Activated naive CD8-positive, alpha-beta T cell treated with anti-CD3 and anti-CD28 coated beads, Interleukin-2, amount 50 U/mL, for 16 hours (primary cell): Measurements from ENCODE around the gene TMEM18.

ENCODE experiments used
- DNase-seq: peaks from one replicate; pipeline ENCODE4 v3.0.0-alpha.2; 2020; ENCODE audit warnings: low read depth, low spot score

Gene TMEM18

DNA sequence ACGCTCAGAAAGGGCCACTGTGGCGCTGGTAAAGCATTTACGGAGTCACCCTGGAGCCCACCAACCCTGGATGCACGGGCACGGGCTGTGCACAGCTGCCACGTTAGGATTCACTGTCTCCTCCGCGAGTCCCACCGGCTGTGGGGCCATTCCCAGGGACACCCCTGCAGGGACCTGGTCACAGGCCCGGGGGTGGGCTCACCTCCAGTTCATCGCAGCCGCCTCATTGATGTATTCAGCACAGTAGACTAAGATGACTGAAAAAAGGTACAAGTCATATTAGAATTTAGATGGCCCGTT, 4.7 kb downstream of the TMEM18 start:
- no peak for DNase-seq

DNA sequence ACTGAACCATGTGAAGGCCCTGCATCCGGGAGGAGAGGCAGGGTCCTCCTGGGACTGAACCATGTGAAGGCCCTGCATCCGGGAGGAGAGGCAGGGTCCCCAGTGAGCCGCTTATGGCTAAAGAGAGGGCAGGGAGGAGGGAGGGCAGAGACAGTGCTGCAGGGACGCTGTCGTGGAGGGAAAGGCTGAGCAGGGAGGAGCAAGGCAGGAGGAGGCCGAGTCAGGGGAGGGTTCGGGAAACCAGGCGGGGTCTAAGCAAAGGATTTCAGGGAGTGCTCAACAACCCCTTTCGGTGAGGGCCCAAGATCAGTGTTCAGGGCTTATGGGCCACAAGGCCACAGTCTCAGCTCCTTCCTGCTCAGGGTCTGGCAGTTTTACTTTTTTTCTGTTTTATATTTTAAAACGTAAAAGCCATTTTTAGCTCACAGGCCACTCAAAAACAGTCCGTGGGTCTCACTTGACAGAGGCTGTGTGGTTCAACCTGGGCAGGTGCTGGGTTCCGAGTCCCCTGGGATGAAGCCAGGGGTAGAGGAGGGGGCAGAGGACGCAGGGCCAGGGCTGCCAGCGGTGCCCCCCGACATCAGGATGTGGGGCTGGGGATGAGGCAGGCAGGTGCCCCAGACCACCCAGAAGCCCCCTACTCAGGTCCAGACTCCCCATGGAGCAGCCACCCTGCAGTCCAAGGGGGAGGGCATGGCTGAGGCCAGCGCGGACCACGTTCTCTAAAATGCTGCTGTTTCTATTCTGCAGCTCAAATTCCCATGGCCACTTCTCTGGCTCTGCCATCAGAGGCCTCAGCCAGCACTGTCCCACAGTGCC, 5.2 kb downstream of the TMEM18 start:
- no peak for DNase-seq

DNA sequence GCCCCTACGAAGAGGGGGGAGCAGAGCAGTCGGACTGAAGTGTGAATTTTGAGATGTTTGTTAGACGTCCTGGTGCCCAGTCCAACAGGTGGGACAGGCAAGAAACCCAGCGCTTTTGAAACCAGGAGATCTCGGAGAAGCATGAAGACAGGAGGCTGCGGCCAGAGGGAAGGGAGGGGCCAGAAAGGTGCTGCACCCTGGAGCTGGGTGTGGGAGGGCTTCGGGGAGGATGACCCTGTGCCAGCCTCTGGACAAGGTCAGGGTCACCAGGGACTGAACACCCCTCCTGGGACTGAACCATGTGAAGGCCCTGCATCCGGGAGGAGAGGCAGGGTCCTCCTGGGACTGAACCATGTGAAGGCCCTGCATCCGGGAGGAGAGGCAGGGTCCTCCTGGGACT, 6.1 kb downstream of the TMEM18 start:
- no peak for DNase-seq

- no peak for DNase-seq
Measured at GRCh38 chr2:670637-671036, 6.6 kb downstream of the TMEM18 start.

- DNase-seq, result no peak
Measured at GRCh38 chr2:669323-669722, 7.9 kb downstream of the TMEM18 start.

DNA sequence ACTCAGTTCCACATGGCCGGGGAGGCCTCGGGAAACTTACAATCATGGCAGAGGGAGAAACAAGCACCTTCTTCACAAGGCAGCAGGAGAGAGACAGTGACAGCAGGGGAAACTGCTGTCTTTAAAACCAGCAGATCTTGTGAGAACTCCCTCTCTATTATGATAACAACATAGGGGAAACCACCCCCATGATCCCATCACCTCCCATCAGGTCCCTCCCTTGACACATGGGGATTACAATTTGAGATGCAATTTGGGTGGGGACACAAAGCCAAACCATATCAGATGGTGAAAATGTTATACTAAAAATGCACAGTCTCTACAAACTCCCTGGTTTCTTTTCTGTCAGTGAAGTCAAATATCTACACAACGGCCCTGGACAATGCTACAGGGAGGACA, 9.2 kb downstream of the TMEM18 start:
- DNase-seq, result no peak

GRCh38 chr2:667332-667999, 9.7 kb downstream of the TMEM18 start:
- no peak for DNase-seq

DNA sequence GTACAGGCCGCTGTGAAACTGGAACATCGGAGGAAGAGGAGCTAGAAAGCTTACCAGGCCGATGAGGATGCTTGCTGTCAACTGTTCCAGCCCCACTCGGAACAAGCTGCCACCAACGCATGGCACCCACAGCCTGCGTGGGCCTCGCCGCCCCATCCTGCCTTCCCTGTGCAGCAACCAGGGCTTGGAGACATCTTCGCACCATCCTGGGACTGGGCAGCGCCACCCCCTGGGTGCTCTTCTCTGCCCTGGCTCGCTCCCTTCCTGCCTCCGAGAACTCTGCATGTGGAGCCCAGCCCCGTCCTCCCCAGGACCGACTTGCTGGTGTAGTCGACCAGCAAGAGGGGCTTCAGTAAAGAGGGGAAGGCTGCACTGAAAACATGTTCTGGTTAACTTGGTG, 10.8 kb downstream of the TMEM18 start:
- DNase-seq, result no peak

DNA sequence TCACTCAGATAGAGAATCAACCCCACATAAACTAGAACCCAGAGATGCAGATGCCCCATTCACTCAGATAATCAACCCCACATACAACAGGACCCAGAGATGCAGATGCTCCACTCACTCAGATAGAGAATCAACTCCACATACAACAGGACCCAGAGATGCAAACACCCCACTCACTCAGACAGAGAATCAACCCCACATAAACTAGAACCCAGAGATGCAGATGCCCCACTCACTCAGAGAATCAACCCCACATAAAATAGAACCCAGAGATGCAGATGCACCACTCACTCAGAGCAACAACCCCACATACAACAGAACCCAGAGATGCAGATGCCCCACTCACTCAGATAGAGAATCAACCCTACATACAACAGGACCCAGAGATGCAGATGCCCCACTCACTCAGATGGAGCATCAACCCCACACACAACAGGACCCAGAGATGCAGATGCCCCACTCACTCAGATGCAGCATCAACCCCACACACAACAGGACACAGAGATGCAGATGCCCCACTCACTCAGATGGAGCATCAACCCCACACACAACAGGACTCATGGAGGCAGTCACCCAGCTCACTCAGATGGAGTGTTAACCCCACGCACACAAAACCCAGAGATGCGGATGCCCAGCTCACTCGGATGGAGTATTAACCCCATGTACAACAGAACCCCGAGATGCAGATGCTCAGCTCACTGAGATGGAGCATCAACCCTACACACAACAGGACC, 11.7 kb downstream of the TMEM18 start:
- DNase-seq, result no peak

- DNase-seq, result no peak
Measured at GRCh38 chr2:664063-664462, 13.1 kb downstream of the TMEM18 start.

GRCh38 chr2:663221-663620, 14.0 kb downstream of the TMEM18 start:
- no peak for DNase-seq

- DNase-seq, result no peak
Measured at GRCh38 chr2:661360-661635, 15.9 kb downstream of the TMEM18 start.

GRCh38 chr2:660586-661359, 16.4 kb downstream of the TMEM18 start:
- DNase-seq, result no peak

DNA sequence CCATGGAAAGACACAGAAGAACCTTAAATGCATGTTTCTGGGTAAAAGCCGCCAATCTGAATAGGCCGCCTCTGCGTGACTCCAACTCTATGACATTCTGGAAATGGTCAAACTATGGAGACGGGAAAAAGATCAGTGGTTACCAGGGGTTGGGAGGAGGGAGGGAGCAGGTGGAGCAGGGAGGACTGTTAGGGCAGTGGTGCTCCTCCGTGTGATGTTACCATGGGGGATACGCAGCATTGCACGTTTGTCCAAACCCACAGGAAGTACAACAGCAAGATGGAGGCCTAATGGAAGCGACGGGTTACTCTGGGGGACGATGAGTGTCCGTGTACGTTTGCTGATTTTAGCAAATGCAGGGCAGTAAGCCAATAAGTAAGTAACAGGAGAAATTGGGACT, 17.2 kb downstream of the TMEM18 start:
- DNase-seq, result no peak

DNA sequence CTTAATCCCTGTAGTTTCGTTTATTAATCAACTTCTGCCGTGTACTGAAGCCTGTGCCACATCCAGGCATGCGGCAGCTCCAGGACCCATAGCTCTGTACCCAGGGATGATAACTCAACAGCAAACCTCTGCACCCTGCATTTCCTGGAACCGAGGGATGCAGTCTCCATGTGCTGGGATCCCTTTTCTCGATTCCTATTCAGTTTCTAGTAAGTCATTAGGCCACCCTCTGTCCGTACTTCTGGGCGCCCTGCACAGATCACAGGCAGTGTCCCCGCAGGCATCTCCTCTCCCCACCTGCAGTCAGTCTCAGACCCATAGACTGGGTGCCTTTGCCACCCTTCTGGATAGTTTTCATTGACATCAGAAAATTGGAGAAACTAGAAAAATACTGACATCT, 18.8 kb downstream of the TMEM18 start:
- no peak for DNase-seq

DNA sequence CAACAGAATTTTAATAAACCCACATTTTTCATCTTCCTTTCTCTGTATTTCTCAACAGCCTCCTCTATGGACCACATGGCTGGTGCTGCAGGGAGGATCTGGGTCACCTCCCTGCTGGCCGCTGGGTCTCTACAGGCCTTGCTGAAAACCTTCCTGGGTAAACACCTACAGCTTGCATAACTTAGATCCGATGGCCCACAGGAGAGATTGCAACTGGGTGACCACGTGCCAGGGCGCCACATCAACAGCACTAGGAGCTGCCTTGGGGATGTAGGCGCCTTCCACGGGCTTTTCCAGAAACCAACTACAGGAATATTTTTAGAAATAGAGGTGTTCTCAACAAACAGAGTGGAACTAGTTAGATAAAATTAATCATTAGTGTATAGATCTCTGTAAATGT, 19.4 kb downstream of the TMEM18 start:
- no peak for DNase-seq

DNA sequence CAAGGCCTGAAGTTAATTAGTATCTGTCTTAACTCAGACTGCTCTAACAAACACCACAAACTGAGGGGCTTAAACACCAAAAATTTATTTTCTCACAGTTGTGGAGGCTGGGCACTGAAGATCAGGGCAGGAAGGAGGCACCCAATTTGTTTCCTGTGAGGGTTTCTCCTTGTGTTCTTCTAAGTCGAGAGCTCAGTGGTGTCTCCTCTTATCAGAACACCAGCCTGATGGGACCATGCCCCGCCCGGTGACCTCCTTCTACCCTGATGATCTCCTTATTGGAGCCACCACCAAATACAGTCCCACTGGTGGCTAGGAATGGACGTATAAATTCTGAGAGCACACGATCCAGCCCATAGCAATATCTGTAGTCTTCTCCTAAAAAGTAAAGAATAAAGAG, 20.5 kb downstream of the TMEM18 start:
- no peak for DNase-seq

DNA sequence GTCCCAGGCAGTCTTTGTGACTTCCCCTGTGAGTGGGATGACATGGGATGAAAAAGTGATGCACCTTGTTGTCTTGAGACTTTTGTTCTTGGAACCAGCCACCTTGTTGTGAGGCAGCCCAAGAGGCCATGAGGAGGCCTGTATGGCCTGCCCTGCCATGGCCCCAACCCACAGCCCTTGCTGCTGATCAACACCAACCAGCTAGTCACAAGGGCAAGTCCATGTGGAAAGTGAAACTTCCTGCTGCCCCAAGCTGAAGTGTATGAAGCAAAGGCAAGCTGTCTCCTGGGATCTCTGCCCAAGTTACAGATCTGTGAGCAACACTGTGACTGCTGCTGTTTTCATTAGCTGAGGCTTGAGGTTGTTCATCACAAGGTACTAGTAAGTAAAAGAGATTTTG, 21.6 kb downstream of the TMEM18 start:
- no peak for DNase-seq

GRCh38 chr2:654896-655295, 22.3 kb downstream of the TMEM18 start:
- DNase-seq, result no peak

DNA sequence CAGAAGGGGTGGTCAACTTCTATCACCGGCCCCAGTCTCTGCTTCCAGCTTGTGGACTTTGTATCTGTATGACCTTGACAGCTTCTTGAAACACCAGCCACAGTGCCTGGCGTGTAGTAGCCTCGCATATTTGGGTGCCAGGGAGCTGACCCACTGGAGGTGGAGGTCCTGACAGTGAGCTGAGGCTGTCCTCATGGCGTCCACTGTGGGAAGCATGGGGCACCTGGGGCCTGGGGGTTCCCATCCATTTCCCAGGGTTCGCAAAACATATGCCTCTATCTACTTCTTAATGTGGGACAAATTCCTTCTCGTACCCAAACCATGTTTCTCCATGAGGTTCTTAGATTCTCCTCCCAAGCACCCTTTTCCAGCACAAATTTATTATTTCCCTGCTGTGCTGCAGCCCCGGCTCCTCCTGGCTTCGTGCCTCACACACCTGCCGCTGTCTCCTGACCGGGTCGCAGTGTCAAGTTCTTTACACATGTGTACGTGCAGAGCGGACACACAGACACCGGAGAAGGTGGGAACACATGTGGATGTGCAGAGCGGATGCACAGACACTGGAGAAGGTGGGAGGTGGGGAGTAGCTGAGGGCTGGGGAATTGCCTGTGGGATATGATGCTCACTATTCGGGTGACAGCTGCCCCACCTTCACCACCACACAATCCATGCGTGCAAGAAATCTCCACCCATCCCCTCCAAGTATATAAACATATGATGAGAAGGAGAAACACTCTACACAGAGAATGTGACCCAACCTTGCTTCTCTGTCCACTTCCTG, 23.4 kb downstream of the TMEM18 start:
- no peak for DNase-seq

DNA sequence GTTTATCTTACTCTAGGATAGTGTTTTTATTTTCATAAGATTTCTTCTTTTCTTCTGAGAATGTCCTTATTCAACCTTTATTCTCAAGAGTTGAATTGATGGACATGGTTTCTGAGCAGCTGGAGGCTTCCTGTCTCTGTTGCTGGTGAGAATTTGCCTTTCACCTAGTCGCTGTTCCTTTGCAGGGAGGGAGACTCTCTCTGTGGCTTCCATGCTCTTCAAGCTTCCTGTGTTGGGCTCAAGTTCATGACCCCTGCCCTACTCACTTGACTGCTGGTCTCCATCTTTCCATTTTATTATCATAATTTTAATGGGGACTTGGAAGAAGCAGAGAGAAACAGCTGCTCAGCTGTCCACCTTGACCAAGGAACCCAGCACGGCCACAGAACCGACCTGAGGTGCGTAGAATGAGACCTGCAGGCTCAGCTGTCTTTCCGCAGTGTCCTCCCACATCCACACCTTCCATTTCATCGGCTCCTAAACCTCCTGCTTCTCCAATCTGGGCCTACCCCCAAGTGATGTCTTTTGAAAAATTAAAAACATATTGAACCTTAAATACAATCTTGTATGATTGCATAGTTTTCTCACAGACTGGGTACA, 24.2 kb downstream of the TMEM18 start:
- DNase-seq, result no peak
